Coronary artery (tissue), 2 donors: ENCODE measurements around the gene EEF2KMT.

Source experiments
- DNase-seq: peaks from one replicate; pipeline ENCODE4 v3.0.0-alpha.2; 2017; ENCODE audit warnings: low spot score
- H3K27ac ChIP-seq, 2 donors: fragments of 200-600 bp; sonication (generic); one replicate each; pipeline ENCODE4 v1.5.1; 2016 to 2019
- H3K4me3 ChIP-seq: fragments of 200-600 bp; sonication (generic); 2 replicates; pipeline ENCODE4 v1.5.1; 2016; ENCODE audit warnings: mild to moderate bottlenecking, moderate library complexity
- CTCF ChIP-seq: fragments of 200-600 bp; sonication (generic); IDR thresholded peaks from one replicate; pipeline ENCODE4 v1.5.1; 2019; ENCODE audit warnings: antibody characterized with exemption

EEF2KMT gene

GRCh38 chr16:5071341-5071680, 26.3 kb downstream of the EEF2KMT start:
- H3K27ac ChIP-seq: peak overlapping the region; percentile 71 to 86
- no peak for TF ChIP-seq CTCF
- DNase-seq: no peak
- peak overlapping the region; percentile 95 for H3K4me3 ChIP-seq

- DNase-seq: no peak
- H3K27ac ChIP-seq: peak overlapping the region in 1 of 2 donors; percentile 86
- no peak overlapping the region for H3K4me3 ChIP-seq
- TF ChIP-seq CTCF: no peak
Observed at GRCh38 chr16:5070431-5071186, 27.0 kb downstream of the EEF2KMT start.

GRCh38 chr16:5069854-5070253, 27.7 kb downstream of the EEF2KMT start:
- Histone ChIP-seq H3K4me3 (no peak overlapping the region), H3K27ac (no peak overlapping the region)
- TF ChIP-seq CTCF: no peak
- DNase-seq: no peak

- Histone ChIP-seq H3K27ac (no peak overlapping the region), H3K4me3 (no peak overlapping the region)
- TF ChIP-seq CTCF: no peak
- no peak for DNase-seq
Observed at GRCh38 chr16:5069048-5069447, 28.5 kb downstream of the EEF2KMT start.

GRCh38 chr16:5066511-5066910, 31.1 kb downstream of the EEF2KMT start:
- no peak for DNase-seq
- Histone ChIP-seq H3K4me3 (no peak overlapping the region), H3K27ac (no peak overlapping the region)
- no peak for TF ChIP-seq CTCF

DNA sequence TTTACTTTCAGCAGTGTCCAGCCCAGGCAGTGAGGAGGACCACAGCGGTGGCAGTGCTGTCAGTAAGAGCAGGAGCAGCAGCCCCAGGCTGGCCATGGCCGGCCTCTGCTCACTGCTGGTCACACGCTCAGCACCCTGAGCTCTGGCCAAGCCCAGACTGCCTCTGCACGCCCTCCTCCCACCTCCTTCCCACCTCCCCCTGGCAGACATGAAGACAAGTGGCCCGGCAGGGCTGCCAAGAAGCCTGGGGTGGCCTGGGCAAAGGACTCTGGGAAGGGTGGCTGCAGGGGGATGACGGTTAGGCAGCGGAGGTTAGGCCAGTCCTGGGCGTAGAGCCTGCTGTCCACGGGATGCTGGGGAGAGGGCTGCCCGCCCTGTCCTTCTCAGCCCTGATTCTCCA, 31.8 kb downstream of the EEF2KMT start, which contains the start of gene C16orf89:
Gene C16orf89 (minus strand): TSS at position 144 of the 400 bp plus-strand sequence. CDS start 48 bp downstream, at position 96.
- TF ChIP-seq CTCF: no peak
- no peak within 1 kb of the TSS for H3K4me3 ChIP-seq

DNA sequence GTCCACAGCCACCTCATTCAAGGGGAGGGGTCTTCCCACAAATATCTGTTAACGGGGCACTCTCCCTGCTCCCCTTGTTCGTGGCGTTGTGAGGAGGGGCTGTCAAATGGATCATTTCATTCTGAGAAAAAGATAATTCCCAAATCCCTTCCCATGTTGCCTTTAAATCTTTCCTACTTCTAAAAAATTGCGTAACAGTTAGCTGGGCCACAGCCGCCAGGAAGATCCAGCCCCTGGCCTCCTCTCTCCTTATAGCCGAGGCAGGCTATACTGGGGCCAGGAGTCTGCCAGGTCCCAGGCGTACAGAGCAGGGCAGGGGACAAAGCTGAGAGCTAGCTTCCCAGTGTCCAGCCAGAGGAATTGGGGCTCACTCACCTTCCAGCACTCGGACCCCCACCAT, 32.3 kb downstream of the EEF2KMT start:
- DNase-seq: no peak
- no peak overlapping the region for H3K27ac ChIP-seq
- no peak for TF ChIP-seq CTCF
- H3K4me3 ChIP-seq: no peak overlapping the region

More for the DNA sequence above, 31.8 kb downstream of the EEF2KMT start, which contains the start of gene C16orf89:
- H3K27ac ChIP-seq: no peak within 1 kb of the TSS
- DNase-seq: no peak
